GM19452 (cell line): ENCODE results near the gene RTN4RL1.
"Not testable (repeated sequence)": the region's sequence is repeated elsewhere in the genome, so short reads cannot be mapped to it uniquely, and the experiment has no call there.

Experiments
- ATAC-seq: cut with Tn5 transposase; IDR thresholded peaks from one replicate; pipeline ENCODE4 v1.9.1; 2021; ENCODE audit not compliant: unreplicated experiment

RTN4RL1 gene

DNA sequence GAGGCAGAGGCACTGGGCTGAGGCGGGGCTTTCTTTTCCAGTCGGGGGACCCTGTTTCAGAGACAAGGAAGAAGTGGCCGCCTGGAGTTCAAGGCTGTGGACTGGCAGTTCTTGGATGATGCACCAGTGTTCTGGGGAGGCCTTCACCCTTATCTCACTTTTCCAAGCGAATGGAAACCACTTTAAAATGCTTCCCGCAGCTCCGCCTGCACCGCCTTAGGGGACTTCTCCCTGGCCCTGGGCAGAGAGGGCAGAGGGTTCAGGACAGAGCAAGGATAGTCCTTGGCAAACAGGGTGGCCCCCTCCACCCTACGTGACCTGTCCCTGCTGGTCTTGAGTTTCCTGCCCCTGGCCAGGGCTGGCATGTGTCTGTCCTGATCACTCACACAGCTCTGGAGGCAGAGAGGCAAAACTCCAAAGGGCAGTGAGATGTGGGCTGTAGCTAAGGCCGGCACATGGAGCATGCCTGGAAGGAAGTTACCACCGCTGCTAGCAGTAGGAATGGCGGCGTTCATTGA, 20.6 kb downstream of the RTN4RL1 start:
- ATAC-seq: no peak

- no peak for ATAC-seq
These were observed 21.6 kb downstream of the RTN4RL1 start for GRCh38 chr17:2003525-2003924.

GRCh38 chr17:2002767-2003329, 22.3 kb downstream of the RTN4RL1 start:
- no peak for ATAC-seq

DNA sequence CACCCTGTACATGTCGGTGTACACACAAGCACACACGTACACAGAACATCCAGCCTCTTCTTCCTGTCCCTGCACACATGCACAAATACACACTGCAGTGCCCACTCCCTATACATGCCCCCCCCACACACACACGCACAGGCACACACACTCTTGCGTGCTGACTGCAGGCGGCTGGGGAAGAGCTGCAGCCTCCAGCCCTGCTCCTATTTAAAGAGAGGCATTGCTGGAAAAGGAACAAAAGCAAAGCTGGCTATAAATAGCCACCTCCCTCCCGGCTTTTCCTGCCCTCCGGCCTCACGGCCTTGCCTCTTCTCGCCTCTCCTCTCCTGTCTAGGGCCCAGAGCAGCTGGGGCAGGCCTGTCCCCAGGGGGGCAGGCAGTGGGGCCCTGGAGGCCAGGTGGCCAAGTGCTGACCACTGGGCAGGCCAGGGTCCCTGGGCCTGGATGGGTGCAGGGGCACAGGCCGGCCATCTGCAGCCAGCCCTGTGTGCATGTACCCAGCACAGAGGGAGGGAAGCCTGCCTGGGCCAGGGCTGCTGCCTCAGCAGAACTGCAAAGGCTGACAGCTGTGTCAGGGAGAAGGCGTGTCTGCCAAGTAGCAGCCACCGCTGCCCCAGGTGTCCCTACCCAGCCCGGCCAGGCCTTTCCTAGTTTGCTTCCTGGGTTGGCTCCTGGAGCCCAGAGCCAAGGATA, 25.4 kb downstream of the RTN4RL1 start:
- ATAC-seq: no peak

- no peak for ATAC-seq
These were observed 27.0 kb downstream of the RTN4RL1 start for GRCh38 chr17:1997927-1998742.

GRCh38 chr17:1997289-1997926, 27.7 kb downstream of the RTN4RL1 start:
- ATAC-seq: no peak

- no peak for ATAC-seq
These were observed 28.3 kb downstream of the RTN4RL1 start for GRCh38 chr17:1996800-1997288.

DNA sequence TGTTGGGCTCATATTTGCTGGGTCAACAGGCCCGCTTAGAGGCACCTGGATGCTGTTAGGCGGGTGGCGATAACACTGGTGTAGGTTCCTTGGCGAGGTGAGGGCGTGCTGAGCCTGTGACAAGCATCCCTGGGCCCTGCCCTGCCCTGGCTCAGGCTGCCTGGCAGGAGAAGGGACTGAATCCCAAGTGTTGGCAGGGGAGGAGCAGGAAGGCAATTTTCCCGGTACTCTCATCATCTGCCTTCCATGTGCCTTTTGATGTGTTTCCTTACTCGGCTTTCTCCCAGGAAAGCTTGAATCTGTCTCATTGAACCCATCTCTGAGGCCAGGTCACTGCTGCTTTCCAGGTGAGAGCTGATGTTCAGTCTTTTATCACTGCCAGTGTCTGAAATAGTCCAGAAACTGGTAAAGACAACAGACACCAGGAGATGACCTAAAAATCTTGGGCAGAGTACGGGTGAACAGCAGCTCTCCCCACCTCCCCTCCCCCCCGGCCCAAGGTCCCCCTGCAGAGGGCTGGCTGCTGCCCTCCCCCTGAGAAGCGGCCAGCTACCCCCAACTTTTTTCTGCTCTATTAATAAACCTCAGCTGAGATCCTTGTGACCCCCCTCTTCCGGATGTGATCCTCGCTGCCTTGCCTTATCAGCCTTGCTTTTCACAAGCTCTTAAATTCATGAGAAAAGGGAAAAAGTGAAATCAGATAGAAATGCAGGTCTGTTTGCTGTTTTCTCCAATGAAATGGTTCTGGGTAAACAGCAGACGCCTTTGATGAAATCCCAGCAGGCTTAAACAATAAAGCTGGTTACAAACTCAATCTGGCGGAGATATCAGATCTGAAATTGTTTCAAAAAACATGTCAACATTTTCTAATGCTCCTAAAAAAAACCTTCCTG, 29.0 kb downstream of the RTN4RL1 start:
- ATAC-seq: no peak

DNA sequence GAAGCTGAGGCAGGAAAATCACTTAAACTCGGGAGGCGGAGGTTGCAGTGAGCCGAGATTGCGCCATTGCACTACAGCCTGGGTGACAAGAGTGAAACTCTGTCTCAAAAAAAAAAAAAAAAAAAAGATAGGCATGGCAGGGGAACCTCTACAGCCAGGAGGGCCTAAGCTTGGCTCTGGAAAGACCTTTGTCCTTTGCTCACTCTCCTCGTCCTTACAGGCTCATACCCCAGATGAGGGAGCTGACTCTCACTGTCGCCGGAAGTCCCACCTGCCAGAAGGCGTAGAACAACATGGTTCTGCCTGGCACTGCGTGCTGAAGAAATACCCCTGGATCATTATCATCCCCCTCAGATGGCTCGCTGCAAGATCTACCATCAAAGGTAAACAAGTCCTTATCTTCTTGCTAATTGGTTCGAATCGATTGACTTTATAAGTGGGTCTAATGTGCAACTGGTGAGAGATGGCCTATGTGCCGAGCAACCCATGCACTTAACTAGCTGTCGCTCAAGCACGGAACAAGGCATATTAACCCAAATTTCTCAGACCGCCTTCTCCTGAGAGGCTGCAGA, 29.7 kb downstream of the RTN4RL1 start:
- no peak for ATAC-seq

DNA sequence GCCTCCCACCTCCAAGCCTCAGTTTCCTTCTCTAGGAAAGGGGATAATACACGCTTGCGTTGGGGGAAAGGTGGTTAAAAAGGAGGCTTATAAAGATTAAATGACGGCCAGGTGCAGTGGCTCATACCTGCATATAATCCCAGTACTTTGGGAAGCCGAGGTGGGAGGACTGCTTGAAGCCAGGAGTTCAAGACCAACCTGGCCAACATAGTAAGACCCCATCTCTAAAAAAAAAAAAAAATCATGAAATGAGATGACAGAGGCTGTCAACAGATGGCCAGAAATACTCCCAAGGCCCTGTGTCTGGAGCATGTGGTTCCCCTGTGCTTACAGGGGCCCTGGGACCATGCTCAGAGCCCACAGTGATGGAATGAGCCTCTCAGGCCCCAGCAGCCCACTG, 30.4 kb downstream of the RTN4RL1 start:
- no peak for ATAC-seq

DNA sequence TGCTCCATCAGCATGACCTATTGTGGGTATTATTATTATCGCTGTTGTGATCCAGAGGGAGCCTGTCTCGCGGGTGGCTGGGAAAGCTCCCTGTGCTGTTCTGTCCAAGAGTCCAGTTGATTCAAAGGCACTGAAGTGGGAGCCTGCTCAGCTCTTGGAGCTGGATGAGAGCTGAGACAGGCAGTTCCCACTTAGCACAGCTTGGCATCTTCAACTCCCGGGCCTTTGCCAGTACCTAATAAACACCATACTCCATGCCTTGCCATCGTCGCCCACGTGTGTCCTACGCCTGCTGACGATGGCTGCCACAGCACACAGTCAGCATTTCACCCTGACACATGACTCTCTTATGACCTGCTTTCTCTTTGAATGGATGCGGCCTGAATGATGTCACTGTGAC, 32.6 kb downstream of the RTN4RL1 start:
- ATAC-seq: no peak

DNA sequence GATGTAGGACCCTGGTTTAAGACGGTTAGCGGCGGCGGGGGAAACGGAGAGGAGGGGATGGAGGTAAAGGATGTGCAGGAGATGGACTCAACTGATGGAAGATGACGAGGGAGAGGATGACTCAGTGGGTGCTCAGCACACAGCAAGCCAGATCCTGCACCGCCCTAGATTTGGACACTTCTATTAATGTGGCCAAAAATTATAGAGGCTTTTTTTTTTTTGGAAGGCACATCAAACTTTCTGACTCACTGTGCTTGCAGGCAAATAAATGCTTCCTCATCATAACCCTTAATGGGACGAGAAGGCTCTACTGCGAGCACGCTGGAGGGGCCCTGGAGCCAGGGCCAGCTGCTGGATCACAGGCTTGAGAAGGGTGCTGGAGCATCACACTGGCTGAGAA, 36.0 kb downstream of the RTN4RL1 start:
- ATAC-seq: no peak

- no peak for ATAC-seq
These were observed 38.2 kb downstream of the RTN4RL1 start for GRCh38 chr17:1986783-1987451.

DNA sequence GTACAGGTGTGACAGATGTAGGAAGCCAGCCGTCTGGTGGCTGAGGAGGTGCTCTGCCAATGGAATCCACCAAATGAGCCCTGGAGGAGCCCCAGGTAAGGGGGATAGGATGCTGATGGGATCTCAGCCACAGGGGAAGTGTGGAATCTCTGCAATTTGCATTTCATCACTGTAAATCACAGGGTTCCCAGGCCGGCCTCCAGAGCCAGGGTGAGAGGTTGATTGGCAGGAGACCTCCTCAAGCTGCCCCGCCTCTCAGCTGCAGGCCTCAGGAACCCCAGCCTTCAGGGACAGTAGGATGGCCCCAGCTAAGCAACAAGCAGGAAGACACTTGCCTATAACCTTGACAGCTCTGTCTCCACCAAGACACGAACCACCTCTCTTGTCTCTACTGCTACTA, 39.4 kb downstream of the RTN4RL1 start:
- ATAC-seq: no peak

DNA sequence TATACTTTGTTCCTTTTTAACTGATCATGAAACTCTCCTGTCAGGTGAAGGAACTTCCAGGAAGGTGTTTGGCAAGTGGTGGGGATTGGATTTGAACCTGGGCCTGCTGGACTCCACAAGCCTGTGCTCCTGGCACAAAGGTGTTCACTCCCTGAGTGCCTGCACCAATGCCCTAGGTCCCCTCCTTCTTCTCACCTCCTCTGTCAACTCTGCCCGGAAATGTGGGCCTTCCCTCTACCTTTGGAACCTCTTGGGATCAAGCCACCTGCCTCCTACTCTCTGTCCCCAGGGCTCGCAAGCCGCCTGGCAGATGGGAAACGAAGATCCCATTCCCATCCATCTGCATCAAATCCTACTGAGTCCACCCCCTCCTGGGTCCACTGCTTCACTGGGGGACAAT, 40.0 kb downstream of the RTN4RL1 start:
- ATAC-seq: no peak

GRCh38 chr17:1982793-1983366, 42.3 kb downstream of the RTN4RL1 start:
- ATAC-seq: not testable (repeated sequence)

GRCh38 chr17:1980665-1981250, 44.4 kb downstream of the RTN4RL1 start:
- no peak for ATAC-seq

DNA sequence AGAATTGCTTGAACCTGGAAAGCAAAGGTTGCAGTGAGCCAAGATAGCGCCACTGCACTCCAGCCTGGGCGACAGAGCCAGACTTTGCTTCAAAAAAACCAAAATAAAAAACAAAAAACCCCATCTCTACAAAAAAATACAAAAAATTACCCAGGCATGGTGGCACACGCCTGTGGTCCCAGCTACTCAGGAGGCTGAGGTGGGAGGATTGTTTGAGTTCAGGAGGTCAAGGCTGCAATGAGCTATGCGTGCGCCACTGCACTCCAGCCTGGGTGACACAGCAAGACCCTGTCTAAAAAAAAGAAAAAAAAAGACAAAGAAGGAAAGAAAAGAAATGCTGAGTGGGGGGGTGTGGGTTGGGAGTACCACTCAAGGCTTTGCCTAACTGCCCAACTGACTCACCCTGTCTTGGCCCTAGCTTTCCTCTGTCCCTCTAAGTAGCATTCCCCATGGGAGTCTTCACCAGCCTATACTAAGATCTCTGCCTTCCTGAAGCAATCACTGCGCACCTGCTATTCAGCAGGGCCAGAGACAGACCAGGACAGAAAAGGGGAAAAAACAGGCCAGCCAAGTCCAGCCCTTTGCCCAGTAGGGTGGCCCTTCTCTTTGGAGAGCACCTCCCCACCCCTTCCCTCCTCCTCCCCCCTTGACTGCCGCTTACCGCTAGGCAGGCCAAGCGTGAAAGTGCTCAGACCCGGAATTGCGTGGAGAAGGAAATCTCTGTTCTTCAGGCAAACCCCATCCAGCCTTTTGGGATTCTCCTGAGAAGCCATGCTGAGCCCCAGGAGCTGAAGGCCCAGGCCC, 45.8 kb downstream of the RTN4RL1 start:
- ATAC-seq: no peak
